SK-N-SH treated with all-trans-retinoic acid at 6 μM for 48 hours (cell line): ENCODE results near the gene FLNC.

ENCODE experiments used
- ATAC-seq: fragments of 200-7000 bp; cut with Tn5 transposase; 3 replicates; pipeline ENCODE4 v1.9.1; 2020; ENCODE audit warnings: mild to moderate bottlenecking, moderate library complexity
- ARNTL ChIP-seq: fragments of 450-650 bp; formaldehyde crosslinking; IDR thresholded peaks from 2 replicates; pipeline ENCODE4 v1.5.0; 2020; ENCODE audit warnings: low read depth, mild to moderate bottlenecking, moderate library complexity, borderline replicate concordance
- BACH2 ChIP-seq: fragments of 250-450 bp; sonication (Bioruptor Pico); IDR thresholded peaks from 2 replicates; pipeline ENCODE4 v1.9.0; 2021; ENCODE audit warnings: mild to moderate bottlenecking, borderline replicate concordance
- CREB5 ChIP-seq: fragments of 250-450 bp; sonication (Bioruptor Pico); IDR thresholded peaks from 2 replicates; pipeline ENCODE4 v1.5.1; 2020; ENCODE audit warnings: low read depth, mild to moderate bottlenecking, moderate library complexity
- CSDC2 ChIP-seq: fragments of 250-450 bp; sonication (Bioruptor Pico); IDR thresholded peaks from 2 replicates; pipeline ENCODE4 v1.5.0; 2020; ENCODE audit warnings: mild to moderate bottlenecking, moderate library complexity
- CSRNP3 ChIP-seq: fragments of 250-450 bp; sonication (Bioruptor Pico); IDR thresholded peaks from 2 replicates; pipeline ENCODE4 v1.5.1; 2021; ENCODE audit warnings: mild to moderate bottlenecking, moderate library complexity
- ESRRG ChIP-seq: fragments of 250-450 bp; sonication (Bioruptor Pico); IDR thresholded peaks from 2 replicates; pipeline ENCODE4 v1.6.1; 2021; ENCODE audit warnings: mild to moderate bottlenecking
- GLIS3 ChIP-seq: fragments of 250-450 bp; sonication (Bioruptor Pico); IDR thresholded peaks from 2 replicates; pipeline ENCODE4 v1.5.0; 2020; ENCODE audit warnings: mild to moderate bottlenecking, moderate library complexity
- ISL1 ChIP-seq: fragments of 250-450 bp; sonication (Bioruptor Pico); IDR thresholded peaks from 2 replicates; pipeline ENCODE4 v2.1.2; 2022; ENCODE audit warnings: mild to moderate bottlenecking, moderate library complexity
- OSR1 ChIP-seq: fragments of 250-450 bp; sonication (Bioruptor Pico); IDR thresholded peaks from 2 replicates; pipeline ENCODE4 v1.8.0; 2022; ENCODE audit warnings: moderate library complexity, mild to moderate bottlenecking, inconsistent platforms
- PATZ1 ChIP-seq: fragments of 250-450 bp; sonication (Bioruptor Pico); IDR thresholded peaks from 2 replicates; pipeline ENCODE4 v1.8.0; 2020; ENCODE audit warnings: mild to moderate bottlenecking, moderate library complexity, borderline replicate concordance
- POU6F1 ChIP-seq: fragments of 250-450 bp; sonication (Bioruptor Pico); IDR thresholded peaks from 2 replicates; pipeline ENCODE4 v1.8.0; 2021; ENCODE audit warnings: low read depth, mild to moderate bottlenecking, moderate library complexity, borderline replicate concordance
- PPARA ChIP-seq: fragments of 250-450 bp; sonication (Bioruptor Pico); IDR thresholded peaks from 2 replicates; pipeline ENCODE4 v1.5.0; 2020; ENCODE audit warnings: mild to moderate bottlenecking, borderline replicate concordance
- RARB ChIP-seq: fragments of 250-450 bp; sonication (Bioruptor Pico); IDR thresholded peaks from 2 replicates; pipeline ENCODE4 v1.8.0; 2021; ENCODE audit warnings: mild to moderate bottlenecking, moderate library complexity
- SNAI2 ChIP-seq: fragments of 250-450 bp; sonication (Bioruptor Pico); IDR thresholded peaks from 2 replicates; pipeline ENCODE4 v1.5.0; 2020; ENCODE audit warnings: mild to moderate bottlenecking, moderate library complexity
- TCF4 ChIP-seq: fragments of 250-450 bp; sonication (Bioruptor Pico); IDR thresholded peaks from 2 replicates; pipeline ENCODE4 v1.8.0; 2021; ENCODE audit warnings: mild to moderate bottlenecking, moderate library complexity, borderline replicate concordance
- TOX ChIP-seq: fragments of 250-450 bp; sonication (Bioruptor Pico); IDR thresholded peaks from 2 replicates; pipeline ENCODE4 v1.8.0; 2021; ENCODE audit warnings: mild to moderate bottlenecking, moderate library complexity, borderline replicate concordance
- TSHZ2 ChIP-seq: fragments of 250-450 bp; sonication (Bioruptor Pico); IDR thresholded peaks from 2 replicates; pipeline ENCODE4 v1.5.0; 2020; ENCODE audit warnings: mild to moderate bottlenecking, moderate library complexity
- ZC3H10 ChIP-seq: fragments of 250-450 bp; sonication (Bioruptor Pico); IDR thresholded peaks from 2 replicates; pipeline ENCODE4 v1.5.1; 2021; ENCODE audit warnings: mild to moderate bottlenecking, moderate library complexity
- ZFP3 ChIP-seq: fragments of 250-450 bp; sonication (Bioruptor Pico); IDR thresholded peaks from 2 replicates; pipeline ENCODE4 v1.5.0; 2020; ENCODE audit warnings: mild to moderate bottlenecking, moderate library complexity
- ZFP30 ChIP-seq: fragments of 450-650 bp; formaldehyde crosslinking; IDR thresholded peaks from 2 replicates; pipeline ENCODE4 v1.5.0; 2022; ENCODE audit warnings: mild to moderate bottlenecking, moderate library complexity
- ZNF565 ChIP-seq: fragments of 450-650 bp; formaldehyde crosslinking; conservative IDR thresholded peaks from 2 replicates; pipeline ENCODE4 v1.5.0; 2020; ENCODE audit warnings: low read depth, mild to moderate bottlenecking, moderate library complexity
- ZNF70 ChIP-seq: fragments of 450-650 bp; formaldehyde crosslinking; IDR thresholded peaks from 2 replicates; pipeline ENCODE4 v1.5.0; 2020; ENCODE audit warnings: mild to moderate bottlenecking, moderate library complexity
- ZNF8 ChIP-seq: fragments of 450-650 bp; formaldehyde crosslinking; IDR thresholded peaks from 2 replicates; pipeline ENCODE4 v1.5.0; 2020; ENCODE audit warnings: mild to moderate bottlenecking, moderate library complexity

The FLNC gene

GRCh38 chr7:128865303-128865702, 35.1 kb downstream of the FLNC start:
- no peak for TF ChIP-seq TCF4 (CRISPR knock-in tag)
- TF ChIP-seq TOX (CRISPR knock-in tag) = no peak
- TF ChIP-seq ZC3H10 (CRISPR knock-in tag) = no peak
- TF ChIP-seq SNAI2 (CRISPR knock-in tag) = no peak
- no peak for TF ChIP-seq ZFP3
- no peak for TF ChIP-seq RARB (CRISPR knock-in tag)
- no peak for TF ChIP-seq ESRRG (CRISPR knock-in tag)
- no peak for TF ChIP-seq PATZ1 (CRISPR knock-in tag)
- no peak for TF ChIP-seq CSDC2 (CRISPR knock-in tag)
- TF ChIP-seq ZNF70 (CRISPR knock-in tag) = no peak
- TF ChIP-seq, all 23 proteins: peak for 0
- ATAC-seq = no peak

- TF ChIP-seq TOX (CRISPR knock-in tag) = no peak
- no peak for TF ChIP-seq PATZ1 (CRISPR knock-in tag)
- TF ChIP-seq ZNF8 (CRISPR knock-in tag) = no peak
- TF ChIP-seq GLIS3 (CRISPR knock-in tag) = no peak
- no peak for TF ChIP-seq ZNF565 (CRISPR knock-in tag)
- no peak for TF ChIP-seq TCF4 (CRISPR knock-in tag)
- no peak for ATAC-seq
Observed at GRCh38 chr7:128865996-128866877, 36.0 kb downstream of the FLNC start.

GRCh38 chr7:128867241-128867640, 37.0 kb downstream of the FLNC start:
- TF ChIP-seq TOX (CRISPR knock-in tag) = no peak
- no peak for TF ChIP-seq PATZ1 (CRISPR knock-in tag)
- TF ChIP-seq CSRNP3 (CRISPR knock-in tag) = no peak
- TF ChIP-seq ZFP30 (CRISPR knock-in tag) = no peak
- no peak for TF ChIP-seq TSHZ2 (CRISPR knock-in tag)
- no peak for TF ChIP-seq ARNTL (CRISPR knock-in tag)
- TF ChIP-seq ZNF8 (CRISPR knock-in tag) = no peak
- TF ChIP-seq ZNF70 (CRISPR knock-in tag) = no peak
- TF ChIP-seq CSDC2 (CRISPR knock-in tag) = no peak
- no peak for TF ChIP-seq BACH2
- TF ChIP-seq OSR1 = no peak
- no peak for TF ChIP-seq ZFP3
- no peak for TF ChIP-seq SNAI2 (CRISPR knock-in tag)
- no peak for TF ChIP-seq PPARA (CRISPR knock-in tag)
- no peak for TF ChIP-seq POU6F1 (CRISPR knock-in tag)
- TF ChIP-seq GLIS3 (CRISPR knock-in tag) = no peak
- TF ChIP-seq ISL1 (CRISPR knock-in tag) = no peak
- no peak for TF ChIP-seq RARB (CRISPR knock-in tag)
- TF ChIP-seq CREB5 (CRISPR knock-in tag) = no peak
- no peak for ATAC-seq
